Psoas muscle (tissue), 8 donors: ENCODE data around the gene NAMPT. TPM values are rescaled to one million over a fixed set of nuclear protein-coding genes. Genes with fewer than 3 reads are reported as not detected.

ENCODE experiments used
- ATAC-seq, 4 donors: fragments of 200-7000 bp; cut with Tn5 transposase; one replicate each; pipeline ENCODE4 v1.9.1; 2020; ENCODE audit warnings: moderate library complexity in 3 of 4, mild to moderate bottlenecking in 2 of 4
- DNase-seq, 2 donors: peaks; one replicate each; pipeline ENCODE4 v3.0.0-alpha.2; 2020
- H3K27ac ChIP-seq: fragments of 200-600 bp; one replicate; pipeline ENCODE4 v1.8.0; 2022
- H3K27me3 ChIP-seq, 3 donors: fragments of 200-600 bp in 1 of 3; one replicate each; pipeline versions ENCODE4 v1.6.1 to v1.8.0; 2013 to 2022; ENCODE audit warnings: low read length in 2 of 3, mild to moderate bottlenecking in 2 of 3, moderate library complexity in 1 of 3; ENCODE audit not compliant: insufficient read depth in 3 of 3
- H3K36me3 ChIP-seq, 2 donors: fragments of 200-600 bp in 1 of 2; one replicate each; pipeline versions ENCODE4 v1.6.1 to v1.8.0; 2013 to 2022; ENCODE audit warnings: low read depth in 1 of 2, mild to moderate bottlenecking in 1 of 2, moderate library complexity in 1 of 2; ENCODE audit not compliant: insufficient read depth in 1 of 2
- H3K4me1 ChIP-seq: fragments of 200-600 bp; one replicate; pipeline ENCODE4 v1.8.0; 2022
- H3K4me3 ChIP-seq: fragments of 200-600 bp; one replicate; pipeline ENCODE4 v1.8.0; 2022; ENCODE audit warnings: mild to moderate bottlenecking
- H3K9me3 ChIP-seq: fragments of 200-600 bp; one replicate; pipeline ENCODE4 v1.8.0; 2022
- WGBS, 3 donors: extraction: QIAGEN DNeasy Blood & Tissue Kit; methylation state at CpG; one replicate each; pipeline versions ENCODE4 v1.1.6 to v1.1.7; 2013; 5-methylcytosine and 5-hydroxymethylcytosine counted together
- intact Hi-C, 2 donors: fragments of 100-400 bp; cut with DNase I; formaldehyde crosslinking; loops; one replicate each; pipeline versions ENCODE4 v1.11.0 to v1.14.2; 2022
- polyA plus RNA-seq, 3 donors: library from polyadenylated mRNA; stranded (reverse); fragments of 200-250 nt; gene quantifications; one replicate each; pipeline ENCODE4 v1.2.3, GENCODE V29; 2013
- total RNA-seq, 4 donors: library from RNA; stranded (reverse); fragmentation: NEBNext Ultra II Directional in 2 of 4; extraction: Animal tissue kit (Norgen Biotek cat#: 25700) in 2 of 4; gene quantifications; one replicate each; pipeline versions ENCODE4 v1.2.1 to v1.2.4, GENCODE V29; 2021 to 2023
- TF ChIP-seq, protein P1 (sequence below): fragments of 200-600 bp; IDR thresholded peaks from one replicate; pipeline ENCODE4 v1.8.0; 2022; ENCODE audit warnings: antibody characterized with exemption
- donor health status: healthy with polysubstance abuse.
- donor health status: DM: no; HTN: no; CAD: no; lungs with moderate emphysema.
- donor health status: Bipolar disorder and iron deficiency.
- donor health status: healthy.
- donor health status: DM: yes; HTN: yes; CAD: no.
- donor health status: DM: no; HTN: no; CAD: no.
- donor health status: DM: no; HTN: no; CAD: no.
- donor health status: DM: yes; HTN: yes; CAD: no.

The NAMPT gene
- total and polyA plus RNA-seq, 7 donors = 57.2 to 401 (median 130) TPM

DNA sequence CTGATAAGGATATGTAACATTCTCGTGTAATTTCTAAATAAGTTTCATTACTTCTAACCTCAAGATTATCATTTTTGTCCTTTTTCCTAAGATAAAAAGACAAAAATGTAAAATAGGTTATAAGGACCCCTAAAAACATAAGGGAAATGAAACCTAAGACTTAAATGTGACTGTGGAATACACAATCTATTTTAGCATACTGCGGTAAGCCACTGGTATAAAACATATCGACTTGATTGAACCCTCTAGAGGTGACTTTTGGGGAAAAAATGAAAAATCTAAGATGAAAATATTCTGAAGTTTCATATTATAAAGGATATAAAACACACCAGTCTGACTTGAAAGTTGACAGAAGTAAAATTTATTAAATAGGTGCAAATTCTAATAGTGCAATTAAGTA is 1.9 kb downstream of the NAMPT start:
- peak overlapping the region; percentile 80 for H3K4me3 ChIP-seq
- no peaks in the 10 kb centered on the region for H3K36me3 ChIP-seq
- H3K27ac ChIP-seq = peak overlapping the region; percentile 85
- intact Hi-C loops = loop anchor here (10.0 kb wide), 4 partner anchors 108 to 882 kb away; partner anchors contain the start of gene HBP1 (in 1 of the 2)
- no peaks in the 10 kb centered on the region for H3K9me3 ChIP-seq
- no peak for DNase-seq
- no peak for ATAC-seq
- peaks cover 53% of the 10 kb centered on the region for H3K4me1 ChIP-seq
- 71 to 91% (median 77%) methylated on average over 3 of the region's 3 CpGs for WGBS, 3 donors
- TF ChIP-seq, protein P1, sequence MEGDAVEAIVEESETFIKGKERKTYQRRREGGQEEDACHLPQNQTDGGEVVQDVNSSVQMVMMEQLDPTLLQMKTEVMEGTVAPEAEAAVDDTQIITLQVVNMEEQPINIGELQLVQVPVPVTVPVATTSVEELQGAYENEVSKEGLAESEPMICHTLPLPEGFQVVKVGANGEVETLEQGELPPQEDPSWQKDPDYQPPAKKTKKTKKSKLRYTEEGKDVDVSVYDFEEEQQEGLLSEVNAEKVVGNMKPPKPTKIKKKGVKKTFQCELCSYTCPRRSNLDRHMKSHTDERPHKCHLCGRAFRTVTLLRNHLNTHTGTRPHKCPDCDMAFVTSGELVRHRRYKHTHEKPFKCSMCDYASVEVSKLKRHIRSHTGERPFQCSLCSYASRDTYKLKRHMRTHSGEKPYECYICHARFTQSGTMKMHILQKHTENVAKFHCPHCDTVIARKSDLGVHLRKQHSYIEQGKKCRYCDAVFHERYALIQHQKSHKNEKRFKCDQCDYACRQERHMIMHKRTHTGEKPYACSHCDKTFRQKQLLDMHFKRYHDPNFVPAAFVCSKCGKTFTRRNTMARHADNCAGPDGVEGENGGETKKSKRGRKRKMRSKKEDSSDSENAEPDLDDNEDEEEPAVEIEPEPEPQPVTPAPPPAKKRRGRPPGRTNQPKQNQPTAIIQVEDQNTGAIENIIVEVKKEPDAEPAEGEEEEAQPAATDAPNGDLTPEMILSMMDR = no peak
- H3K27me3 ChIP-seq = no peaks in the 10 kb centered on the region

DNA sequence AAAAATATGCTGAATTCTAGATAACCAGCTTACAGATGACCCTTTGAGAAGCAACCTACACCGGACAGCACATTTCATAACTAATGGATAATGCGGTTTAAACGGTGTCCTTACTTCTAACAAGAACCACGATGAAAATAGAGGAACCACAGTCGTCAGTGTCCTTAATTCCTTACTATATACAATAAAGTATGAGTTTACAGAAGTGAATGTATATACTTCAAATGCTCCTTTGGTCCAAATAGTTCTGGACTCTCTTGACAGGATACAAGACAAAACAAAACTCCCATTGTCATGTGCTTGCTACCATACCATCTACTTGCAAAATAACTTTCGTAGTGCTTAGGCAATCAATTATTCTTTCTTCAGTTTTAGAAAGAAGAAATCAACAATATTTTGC is 2.4 kb downstream of the NAMPT start:
- no peaks in the 10 kb centered on the region for H3K9me3 ChIP-seq
- ATAC-seq (no peak), DNase-seq (no peak)
- peak overlapping the region; percentile 80 for H3K4me3 ChIP-seq
- peaks cover 0 to 4% of the 10 kb centered on the region in 2 donors for H3K36me3 ChIP-seq
- no peaks in the 10 kb centered on the region for H3K27me3 ChIP-seq
- TF ChIP-seq, protein P1 = no peak
- intact Hi-C loops = loop anchor here (10.0 kb wide), 4 partner anchors 108 to 882 kb away; partner anchors contain the start of gene HBP1 (in 1 of the 2)
- H3K4me1 ChIP-seq = peaks cover 54% of the 10 kb centered on the region
- 84 to 92% (median 90%) methylated on average over 6 of the region's 6 CpGs for WGBS, 3 donors
- H3K27ac ChIP-seq = peak overlapping the region; percentile 85

DNA sequence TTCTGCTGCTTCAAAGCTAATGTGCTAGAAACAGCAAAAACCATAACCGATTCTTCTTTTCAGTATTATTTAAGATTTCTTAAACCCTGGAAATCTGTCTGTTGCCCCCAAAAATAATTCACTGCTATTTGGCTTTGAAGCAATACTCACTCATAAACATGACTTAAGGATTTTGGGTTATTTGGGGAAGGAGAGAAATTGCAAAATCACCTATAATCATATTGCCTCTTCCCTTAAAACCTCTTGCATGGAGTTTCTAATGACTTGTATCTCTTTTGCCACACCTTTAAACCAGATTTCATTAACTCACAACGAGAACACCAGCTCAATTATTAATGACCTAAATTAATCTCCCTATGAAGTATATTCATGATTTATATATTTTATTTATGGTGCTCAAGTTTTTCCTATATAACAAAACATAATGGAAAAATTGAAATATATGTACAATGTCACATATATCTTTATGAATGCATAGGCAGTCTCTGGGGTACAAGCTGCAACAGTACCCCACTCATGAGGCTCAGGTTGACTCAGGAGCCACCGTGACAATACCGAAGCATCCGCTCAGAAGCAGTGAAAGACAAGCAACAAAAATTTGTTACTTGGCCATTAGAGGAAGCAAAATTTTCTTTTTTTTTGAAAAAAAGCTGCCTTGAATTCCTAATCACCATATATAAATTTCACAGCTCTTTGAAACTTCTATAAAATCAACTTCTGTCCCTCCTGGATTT is 3.0 kb downstream of the NAMPT start:
- peaks cover 54% of the 10 kb centered on the region for H3K4me1 ChIP-seq
- ATAC-seq (no peak), DNase-seq (no peak)
- H3K9me3 ChIP-seq = no peaks in the 10 kb centered on the region
- intact Hi-C loops = loop anchor here (10.0 kb wide), 4 partner anchors 107 to 883 kb away; partner anchors contain the start of gene HBP1 (in 1 of the 2)
- 90 to 95% (median 92%) methylated on average over 5 of the region's 5 CpGs for WGBS, 3 donors
- H3K4me3 ChIP-seq = peak overlapping the region; percentile 80
- no peak overlapping the region for H3K27ac ChIP-seq
- TF ChIP-seq, protein P1 = no peak
- H3K27me3 ChIP-seq = no peaks in the 10 kb centered on the region
- peaks cover 0 to 10% of the 10 kb centered on the region in 2 donors for H3K36me3 ChIP-seq

DNA sequence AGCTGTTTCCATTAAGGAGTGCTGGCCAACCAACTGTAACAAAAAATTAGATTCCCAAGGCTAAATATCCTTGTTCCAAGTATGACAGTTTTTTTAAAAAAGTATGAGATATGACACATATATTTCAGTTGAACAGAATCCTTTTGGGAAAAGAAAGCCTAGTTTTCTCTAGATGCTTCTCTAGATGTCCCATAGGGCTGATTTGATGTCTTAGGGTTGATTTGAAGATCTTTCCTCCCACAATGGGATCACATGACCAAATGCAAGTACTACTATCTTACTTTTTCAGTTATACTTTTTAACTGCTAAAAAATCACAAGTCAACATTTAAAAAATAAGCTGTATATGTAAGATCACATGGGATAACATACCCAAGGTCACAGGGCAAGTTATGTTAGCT is 3.7 kb downstream of the NAMPT start:
- TF ChIP-seq, protein P1 = no peak
- no peaks in the 10 kb centered on the region for H3K27me3 ChIP-seq
- peak overlapping the region; percentile 80 for H3K4me3 ChIP-seq
- DNase-seq (no peak), ATAC-seq (no peak)
- intact Hi-C loops = loop anchor here (10.0 kb wide), 4 partner anchors 106 to 884 kb away; partner anchors contain the start of gene HBP1 (in 1 of the 2)
- peaks cover 54% of the 10 kb centered on the region for H3K4me1 ChIP-seq
- no peaks in the 10 kb centered on the region for H3K9me3 ChIP-seq
- H3K36me3 ChIP-seq = peaks cover 0 to 16% of the 10 kb centered on the region in 2 donors
- H3K27ac ChIP-seq = no peak overlapping the region
